Neural cell (in vitro differentiated cells): ENCODE results near the gene CRB3. TPM values are rescaled to one million over a fixed set of nuclear protein-coding genes. Genes with fewer than 3 reads are reported as not detected.

ENCODE experiments used
- H2AFZ ChIP-seq: fragments of 200-600, 300-800 bp; sonication (generic), shearing (Covaris generic); 2 replicates; pipeline ENCODE4 v1.6.0; 2014; ENCODE audit warnings: low read depth, mild to moderate bottlenecking, antibody characterized with exemption, low read length, moderate library complexity
- H3F3A ChIP-seq: fragments of 200-600 bp; shearing (Covaris generic); 2 replicates; pipeline ENCODE4 v1.6.1; 2016; ENCODE audit warnings: mild to moderate bottlenecking, moderate library complexity, mixed read lengths, antibody characterized with exemption, low read length; ENCODE audit not compliant: insufficient read depth, poor library complexity, severe bottlenecking
- H3K27ac ChIP-seq: fragments of 200-600, 300-800 bp; sonication (generic), shearing (Covaris generic); 2 replicates; pipeline ENCODE4 v1.5.1; 2014; ENCODE audit warnings: mild to moderate bottlenecking, low read length, moderate library complexity
- H3K27me3 ChIP-seq: fragments of 300-800, 200-600 bp; sonication (generic), shearing (Covaris generic); 2 replicates; pipeline ENCODE4 v1.6.0; 2014; ENCODE audit warnings: mild to moderate bottlenecking, low read depth, low read length, moderate library complexity; ENCODE audit not compliant: insufficient read depth
- H3K36me3 ChIP-seq: fragments of 300-800, 200-600 bp; sonication (generic), shearing (Covaris generic); 2 replicates; pipeline ENCODE4 v1.5.1; 2014; ENCODE audit warnings: mild to moderate bottlenecking, antibody characterized with exemption, low read length, moderate library complexity; ENCODE audit not compliant: insufficient read depth
- H3K4me2 ChIP-seq: fragments of 300-800, 200-600 bp; sonication (generic), shearing (Covaris generic); 2 replicates; pipeline ENCODE4 v1.6.0; 2014; ENCODE audit warnings: mild to moderate bottlenecking, low read length
- H3K4me3 ChIP-seq: fragments of 300-800, 200-600 bp; sonication (generic), shearing (Covaris generic); 2 replicates; pipeline ENCODE4 v1.5.1; 2014; ENCODE audit warnings: mild to moderate bottlenecking, low read length, moderate library complexity
- H3K79me2 ChIP-seq: fragments of 200-600 bp; shearing (Covaris generic); replicated peaks from 2 replicates; pipeline ENCODE4 v1.6.0; 2014; ENCODE audit warnings: mild to moderate bottlenecking, low read length, moderate library complexity; ENCODE audit not compliant: insufficient read depth
- H3K9ac ChIP-seq: fragments of 300-800, 200-600 bp; sonication (generic), shearing (Covaris generic); 2 replicates; pipeline ENCODE4 v1.6.1; 2016; ENCODE audit warnings: mild to moderate bottlenecking, low read length, mixed read lengths
- H3K9me2 ChIP-seq: fragments of 200-600 bp; shearing (Covaris generic); 2 replicates; pipeline ENCODE4 v1.6.1; 2016; ENCODE audit warnings: mild to moderate bottlenecking, low read length, mixed read lengths; ENCODE audit not compliant: insufficient read depth
- H3K9me3 ChIP-seq: fragments of 200-600, 300-800 bp; sonication (generic), shearing (Covaris generic); 2 replicates; pipeline ENCODE4 v1.6.1; 2016; ENCODE audit warnings: mild to moderate bottlenecking, mixed run types, low read length, moderate library complexity, mixed read lengths
- H4K20me1 ChIP-seq: fragments of 200-600 bp; shearing (Covaris generic); 2 replicates; pipeline ENCODE4 v1.6.1; 2016; ENCODE audit warnings: mild to moderate bottlenecking, mixed run types; ENCODE audit not compliant: insufficient read depth
- EP300 ChIP-seq: fragments of 450-650 bp; conservative IDR thresholded peaks from 2 replicates; pipeline ENCODE4 v1.6.1; 2014; ENCODE audit warnings: antibody characterized with exemption, mild to moderate bottlenecking, moderate library complexity; ENCODE audit not compliant: poor library complexity, severe bottlenecking
- EZH2 ChIP-seq: fragments of 200-600, 300-800 bp; shearing (Covaris generic), sonication (generic); IDR thresholded peaks from 2 replicates; pipeline ENCODE4 v1.6.1; 2014; ENCODE audit warnings: antibody characterized with exemption, low read length, borderline replicate concordance, mild to moderate bottlenecking; ENCODE audit not compliant: insufficient read depth, poor library complexity, severe bottlenecking
- MXI1 ChIP-seq: fragments of 450-650 bp; conservative IDR thresholded peaks from 2 replicates; pipeline ENCODE4 v1.6.1; 2014; ENCODE audit warnings: antibody characterized with exemption, mild to moderate bottlenecking; ENCODE audit not compliant: poor library complexity, severe bottlenecking
- POLR2AphosphoS5 ChIP-seq: IDR thresholded peaks from 2 replicates; pipeline ENCODE4 v1.6.1; 2012
- RAD21 ChIP-seq: fragments of 450-650 bp; conservative IDR thresholded peaks from 2 replicates; pipeline ENCODE4 v1.6.1; 2014; ENCODE audit warnings: antibody characterized with exemption, mild to moderate bottlenecking, moderate library complexity
- SMC3 ChIP-seq: fragments of 450-650 bp; conservative IDR thresholded peaks from 2 replicates; pipeline ENCODE4 v1.6.1; 2014; ENCODE audit warnings: antibody characterized with exemption, mild to moderate bottlenecking, moderate library complexity; ENCODE audit not compliant: poor library complexity
- TAF1 ChIP-seq: IDR thresholded peaks from 2 replicates; pipeline ENCODE4 v1.6.1; 2012; ENCODE audit warnings: low read depth
- polyA plus RNA-seq: library from polyadenylated mRNA; depleted of rRNA; stranded (reverse); fragments of >200 nt; gene quantifications from 2 replicates; pipeline ENCODE4 v1.2.3, GENCODE V29; 2014
- TF ChIP-seq, protein P1 (sequence below): IDR thresholded peaks from 2 replicates; pipeline ENCODE4 v1.6.1; 2012; ENCODE audit warnings: borderline replicate concordance
- TF ChIP-seq, protein P2 (sequence below): fragments of 450-650 bp; IDR thresholded peaks from 2 replicates; pipeline ENCODE4 v1.5.1; 2014; ENCODE audit warnings: antibody characterized with exemption, mild to moderate bottlenecking, moderate library complexity; ENCODE audit not compliant: poor library complexity, severe bottlenecking

Gene CRB3
- polyA plus RNA-seq, 1 donor from 2014 or later, result 0.43 TPM

DNA sequence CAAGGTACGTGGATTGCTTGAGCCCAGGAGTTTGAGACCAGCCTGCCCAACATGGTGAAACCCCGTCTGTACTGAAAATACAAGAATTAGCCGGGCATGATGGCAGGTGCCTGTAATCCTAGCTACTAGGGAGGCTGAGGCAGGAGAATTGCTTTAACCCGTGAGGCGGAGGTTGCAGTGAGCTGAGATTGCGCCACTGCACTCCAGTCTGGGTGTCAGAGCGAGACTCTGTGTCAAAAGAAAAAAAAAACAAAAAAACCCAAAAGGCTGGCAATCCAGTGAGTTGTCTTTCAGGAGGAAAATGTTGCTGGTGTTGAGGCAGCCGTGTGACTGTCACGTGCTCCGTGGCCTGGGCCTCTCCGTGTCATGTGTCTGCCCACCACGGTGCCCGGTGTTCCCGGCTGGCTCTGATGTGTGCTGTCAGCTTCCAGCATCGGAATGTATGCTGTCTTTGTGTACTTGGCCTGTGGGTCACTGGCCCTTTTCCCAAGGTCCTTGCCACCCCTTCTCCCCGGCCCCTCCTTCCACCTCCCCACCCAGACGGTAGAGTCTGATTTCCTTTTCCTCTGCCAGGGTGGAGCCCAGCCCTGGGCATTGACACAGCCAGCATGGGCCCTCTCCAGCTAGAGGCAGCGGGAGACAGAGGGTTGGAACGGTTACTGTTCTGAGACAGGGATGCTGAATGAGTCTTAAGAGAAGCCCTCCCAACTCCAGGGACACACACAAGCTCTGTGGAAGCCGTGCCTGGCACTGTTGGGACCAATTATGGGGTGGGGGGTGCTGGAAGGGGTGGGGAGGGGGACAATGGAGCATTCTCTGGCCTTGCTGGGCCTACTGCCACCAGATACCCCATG is 45.3 kb downstream of the CRB3 start:
- TF ChIP-seq SMC3 (no peak), MXI1 (no peak), POLR2AphosphoS5 (no peak), RAD21 (no peak), EZH2 (no peak), EP300 (no peak), TAF1 (no peak)
- TF ChIP-seq, protein P1, sequence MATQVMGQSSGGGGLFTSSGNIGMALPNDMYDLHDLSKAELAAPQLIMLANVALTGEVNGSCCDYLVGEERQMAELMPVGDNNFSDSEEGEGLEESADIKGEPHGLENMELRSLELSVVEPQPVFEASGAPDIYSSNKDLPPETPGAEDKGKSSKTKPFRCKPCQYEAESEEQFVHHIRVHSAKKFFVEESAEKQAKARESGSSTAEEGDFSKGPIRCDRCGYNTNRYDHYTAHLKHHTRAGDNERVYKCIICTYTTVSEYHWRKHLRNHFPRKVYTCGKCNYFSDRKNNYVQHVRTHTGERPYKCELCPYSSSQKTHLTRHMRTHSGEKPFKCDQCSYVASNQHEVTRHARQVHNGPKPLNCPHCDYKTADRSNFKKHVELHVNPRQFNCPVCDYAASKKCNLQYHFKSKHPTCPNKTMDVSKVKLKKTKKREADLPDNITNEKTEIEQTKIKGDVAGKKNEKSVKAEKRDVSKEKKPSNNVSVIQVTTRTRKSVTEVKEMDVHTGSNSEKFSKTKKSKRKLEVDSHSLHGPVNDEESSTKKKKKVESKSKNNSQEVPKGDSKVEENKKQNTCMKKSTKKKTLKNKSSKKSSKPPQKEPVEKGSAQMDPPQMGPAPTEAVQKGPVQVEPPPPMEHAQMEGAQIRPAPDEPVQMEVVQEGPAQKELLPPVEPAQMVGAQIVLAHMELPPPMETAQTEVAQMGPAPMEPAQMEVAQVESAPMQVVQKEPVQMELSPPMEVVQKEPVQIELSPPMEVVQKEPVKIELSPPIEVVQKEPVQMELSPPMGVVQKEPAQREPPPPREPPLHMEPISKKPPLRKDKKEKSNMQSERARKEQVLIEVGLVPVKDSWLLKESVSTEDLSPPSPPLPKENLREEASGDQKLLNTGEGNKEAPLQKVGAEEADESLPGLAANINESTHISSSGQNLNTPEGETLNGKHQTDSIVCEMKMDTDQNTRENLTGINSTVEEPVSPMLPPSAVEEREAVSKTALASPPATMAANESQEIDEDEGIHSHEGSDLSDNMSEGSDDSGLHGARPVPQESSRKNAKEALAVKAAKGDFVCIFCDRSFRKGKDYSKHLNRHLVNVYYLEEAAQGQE, result no peak
- TF ChIP-seq, protein P2, sequence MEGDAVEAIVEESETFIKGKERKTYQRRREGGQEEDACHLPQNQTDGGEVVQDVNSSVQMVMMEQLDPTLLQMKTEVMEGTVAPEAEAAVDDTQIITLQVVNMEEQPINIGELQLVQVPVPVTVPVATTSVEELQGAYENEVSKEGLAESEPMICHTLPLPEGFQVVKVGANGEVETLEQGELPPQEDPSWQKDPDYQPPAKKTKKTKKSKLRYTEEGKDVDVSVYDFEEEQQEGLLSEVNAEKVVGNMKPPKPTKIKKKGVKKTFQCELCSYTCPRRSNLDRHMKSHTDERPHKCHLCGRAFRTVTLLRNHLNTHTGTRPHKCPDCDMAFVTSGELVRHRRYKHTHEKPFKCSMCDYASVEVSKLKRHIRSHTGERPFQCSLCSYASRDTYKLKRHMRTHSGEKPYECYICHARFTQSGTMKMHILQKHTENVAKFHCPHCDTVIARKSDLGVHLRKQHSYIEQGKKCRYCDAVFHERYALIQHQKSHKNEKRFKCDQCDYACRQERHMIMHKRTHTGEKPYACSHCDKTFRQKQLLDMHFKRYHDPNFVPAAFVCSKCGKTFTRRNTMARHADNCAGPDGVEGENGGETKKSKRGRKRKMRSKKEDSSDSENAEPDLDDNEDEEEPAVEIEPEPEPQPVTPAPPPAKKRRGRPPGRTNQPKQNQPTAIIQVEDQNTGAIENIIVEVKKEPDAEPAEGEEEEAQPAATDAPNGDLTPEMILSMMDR, result no peak
- no peaks in the 10 kb centered on the region for H3F3A ChIP-seq
- H3K9ac ChIP-seq, result no peak overlapping the region
- no peaks in the 10 kb centered on the region for H3K36me3 ChIP-seq
- H3K9me2 ChIP-seq, result no peaks in the 10 kb centered on the region
- H3K4me2 ChIP-seq, result no peak overlapping the region
- no peak overlapping the region for H3K27ac ChIP-seq
- no peak overlapping the region for H2AFZ ChIP-seq
- no peaks in the 10 kb centered on the region for H3K27me3 ChIP-seq
- H3K9me3 ChIP-seq, result no peaks in the 10 kb centered on the region
- H3K4me3 ChIP-seq, result no peak overlapping the region
- H3K79me2 ChIP-seq, result no peaks in the 10 kb centered on the region
- H4K20me1 ChIP-seq, result no peaks in the 10 kb centered on the region

DNA sequence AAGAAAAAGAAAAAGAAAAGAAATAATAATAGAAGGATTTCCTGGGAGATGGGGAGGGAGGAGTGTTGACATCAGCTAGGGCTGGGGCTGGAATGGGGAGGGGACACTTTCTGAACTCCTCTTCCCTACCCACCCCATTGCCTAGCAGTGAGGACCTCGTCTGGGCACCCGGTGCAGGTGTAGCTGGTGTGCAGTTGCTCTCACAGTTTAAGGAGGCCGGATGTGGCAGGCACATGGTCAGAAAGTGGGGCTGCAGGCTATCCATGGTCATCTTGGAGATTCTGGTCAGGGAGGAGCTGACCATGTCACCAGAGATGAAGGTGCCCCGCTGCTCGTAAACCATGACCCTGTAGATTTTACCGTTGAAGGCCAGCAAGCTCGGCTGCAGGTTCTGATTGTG is 46.5 kb downstream of the CRB3 start:
- H3K27me3 ChIP-seq, result no peaks in the 10 kb centered on the region
- no peak overlapping the region for H3K4me2 ChIP-seq
- no peaks in the 10 kb centered on the region for H3F3A ChIP-seq
- no peak overlapping the region for H2AFZ ChIP-seq
- H3K27ac ChIP-seq, result no peak overlapping the region
- no peak overlapping the region for H3K4me3 ChIP-seq
- H3K9ac ChIP-seq, result no peak overlapping the region
- H4K20me1 ChIP-seq, result no peaks in the 10 kb centered on the region
- TF ChIP-seq RAD21, result no peak
- no peak for TF ChIP-seq POLR2AphosphoS5
- H3K9me3 ChIP-seq, result no peaks in the 10 kb centered on the region
- no peaks in the 10 kb centered on the region for H3K9me2 ChIP-seq
- H3K79me2 ChIP-seq, result no peaks in the 10 kb centered on the region
- no peaks in the 10 kb centered on the region for H3K36me3 ChIP-seq
